Lung microvascular endothelial cell (primary cell): Measurements from ENCODE around the gene REELD1. TPM values are rescaled to one million over a fixed set of nuclear protein-coding genes. Genes with fewer than 3 reads are reported as not detected.
A peak's percentile ranks its signal among the peaks of the same experiment; 100 is the strongest.

ENCODE experiments used
- DNase-seq, 2 donors: peaks; one replicate each; pipeline versions ENCODE4 v3.0.0 to v3.0.0-alpha.2; 2010; ENCODE audit warnings: low read depth in 2 of 2
- total RNA-seq: library from RNA; depleted of rRNA; stranded (reverse); fragments of >200 nt; gene quantifications from 2 replicates; pipeline ENCODE4 v1.2.1, GENCODE V29; 2014

REELD1 gene
- total RNA-seq, 1 donor from 2014 or later: not detected

DNA sequence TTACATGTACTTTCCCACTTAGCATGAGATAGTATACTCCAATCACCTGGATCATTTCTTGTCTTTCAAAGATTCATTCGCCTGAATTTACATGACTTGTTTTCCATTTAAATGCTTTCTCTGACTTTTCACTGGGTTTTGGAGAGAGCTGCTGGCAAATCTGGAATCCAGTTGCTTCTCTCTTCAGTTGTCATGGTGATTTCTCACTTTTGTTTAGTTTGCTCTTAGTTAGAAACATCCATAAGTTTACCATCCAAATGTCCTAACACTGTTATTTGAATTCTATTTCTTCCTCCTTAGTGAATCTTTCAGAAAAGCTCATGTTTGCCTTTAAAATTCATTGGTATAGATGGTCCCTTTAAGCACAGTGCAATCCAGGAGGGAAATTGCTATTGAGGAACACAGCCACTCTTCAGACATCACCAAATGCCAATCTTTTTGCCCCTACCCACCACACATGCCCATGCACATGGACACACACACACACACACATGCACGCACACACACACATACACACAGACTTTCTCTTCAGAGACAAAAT lies 51.7 kb downstream of the REELD1 start:
- DNase-seq: no peak

DNA sequence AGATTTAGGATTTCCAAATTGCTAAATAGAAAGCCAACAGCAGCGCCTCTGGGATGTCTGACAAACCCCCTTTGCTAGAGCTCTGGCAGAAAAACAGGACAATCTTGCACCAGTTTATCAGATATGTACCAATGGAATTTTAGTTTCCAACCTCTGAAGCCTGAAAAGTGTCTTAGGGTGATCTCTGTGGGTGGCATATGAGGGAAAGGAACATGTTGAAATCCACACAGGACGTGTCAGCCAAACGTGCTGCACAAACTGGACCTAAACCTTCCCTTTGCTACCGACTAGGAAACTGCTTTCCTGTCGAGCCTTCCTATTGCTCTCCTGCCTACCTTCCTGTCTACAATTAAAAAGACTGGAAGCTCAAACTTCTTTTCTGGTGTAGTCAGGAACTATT lies 53.5 kb downstream of the REELD1 start:
- peak; percentile 24 to 54 for DNase-seq

DNA sequence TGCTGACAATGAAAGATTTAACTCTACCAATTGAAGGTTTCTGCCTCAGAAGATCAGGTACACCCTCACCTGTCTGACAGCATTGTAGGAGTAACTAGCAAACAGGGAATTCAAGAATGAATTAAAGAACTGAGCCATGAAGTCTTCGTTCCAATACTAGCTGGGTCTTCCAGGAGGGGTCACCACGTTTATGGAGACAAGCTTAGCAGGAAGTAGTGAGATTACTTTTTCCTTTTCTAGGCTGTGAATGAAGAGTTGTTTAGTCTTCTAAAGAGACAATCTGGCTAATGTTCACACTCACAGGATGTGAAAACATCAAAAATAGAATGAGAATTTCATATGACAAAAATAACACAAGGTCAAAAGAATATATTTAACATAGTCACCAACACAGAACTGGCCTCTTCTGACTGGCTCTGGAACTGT lies 54.9 kb downstream of the REELD1 start:
- DNase-seq: no peak

DNA sequence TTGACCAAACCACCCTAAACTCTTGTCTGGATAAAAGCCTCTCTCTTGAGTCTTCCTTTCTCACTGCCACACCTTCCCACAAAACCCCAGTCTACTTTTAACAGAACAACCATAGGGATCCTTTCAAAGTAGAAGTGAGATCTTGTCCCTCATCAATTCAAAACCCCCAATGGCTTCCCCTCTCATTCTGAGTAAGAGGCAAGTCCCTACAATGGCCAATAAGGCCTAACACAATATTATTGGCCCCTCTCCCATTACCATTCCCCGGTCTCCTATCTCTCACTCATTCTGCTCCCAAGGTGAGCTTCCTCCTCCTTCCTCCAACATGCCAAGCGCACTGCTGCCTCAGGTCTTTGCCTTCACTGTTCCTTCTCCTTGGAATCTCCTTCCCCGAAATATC lies 57.1 kb downstream of the REELD1 start:
- no peak for DNase-seq

DNA sequence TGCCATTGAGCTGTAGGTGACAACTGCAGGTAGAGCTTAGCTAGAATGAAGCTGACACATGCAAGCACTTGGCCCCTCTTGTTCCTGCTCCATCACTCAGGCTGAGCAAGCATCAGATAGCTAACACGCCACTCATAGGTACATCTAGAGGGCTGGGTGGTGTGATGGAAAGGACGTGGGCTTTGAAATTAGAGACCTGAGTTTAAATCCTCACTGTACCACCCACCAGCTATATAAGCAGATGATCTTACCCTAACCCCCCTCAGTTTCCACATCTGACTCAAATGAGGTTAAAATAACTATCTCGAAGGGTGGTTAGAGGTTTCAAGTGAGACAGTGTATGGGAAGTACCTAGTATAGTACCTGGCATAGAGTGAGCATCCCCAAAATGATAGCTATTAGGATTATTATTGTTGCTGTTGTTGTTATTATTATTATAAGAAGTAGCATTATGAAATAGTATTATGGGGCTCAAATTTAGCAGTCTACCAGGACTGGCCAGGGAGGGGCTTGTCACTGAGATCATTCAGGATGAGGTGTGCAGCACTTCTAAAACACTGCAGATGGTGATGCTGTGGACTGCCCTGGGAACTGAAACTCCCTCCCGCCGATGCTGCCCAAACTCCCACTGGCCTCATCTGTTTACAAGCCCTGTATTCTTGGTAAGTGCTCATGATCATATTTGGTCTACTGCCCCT lies 59.0 kb downstream of the REELD1 start:
- no peak for DNase-seq

DNA sequence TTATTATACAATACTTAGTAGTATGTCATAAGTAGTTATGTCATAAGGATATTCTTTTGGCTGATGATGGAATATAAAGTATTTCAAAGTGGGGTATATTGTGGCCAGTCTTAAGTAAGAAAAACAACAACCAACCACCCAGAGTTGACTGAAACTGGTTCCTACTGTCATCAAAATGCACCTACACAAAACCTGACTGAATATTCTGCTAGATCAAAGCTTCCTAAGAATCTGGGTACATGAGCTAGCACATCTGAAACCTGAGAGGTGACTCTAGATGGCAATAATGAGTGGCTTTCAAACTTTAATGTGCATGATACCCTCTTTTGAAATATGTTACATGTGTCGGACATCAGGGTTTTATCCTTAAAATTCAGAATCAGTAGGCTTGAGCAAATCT lies 60.4 kb downstream of the REELD1 start:
- DNase-seq: no peak

DNA sequence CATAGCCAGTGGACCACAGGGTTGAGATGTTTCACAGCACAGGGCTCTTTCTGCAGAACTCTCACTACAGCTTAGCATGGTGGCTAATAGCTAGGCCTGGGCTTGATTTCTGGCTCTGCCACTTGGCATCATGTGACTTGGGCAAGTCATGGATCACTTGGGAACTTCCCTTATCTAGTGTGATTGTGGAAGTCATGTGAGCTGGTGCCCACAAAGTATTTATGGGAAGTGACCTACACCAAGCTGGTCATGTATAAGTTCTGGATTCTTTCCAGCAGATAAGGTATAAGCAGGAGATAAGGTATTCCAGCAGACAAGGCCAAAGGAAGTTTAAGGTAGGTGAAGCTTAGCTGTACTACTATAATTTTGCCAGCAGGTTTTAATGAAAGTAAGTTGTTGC lies 61.0 kb downstream of the REELD1 start:
- DNase-seq: no peak

DNA sequence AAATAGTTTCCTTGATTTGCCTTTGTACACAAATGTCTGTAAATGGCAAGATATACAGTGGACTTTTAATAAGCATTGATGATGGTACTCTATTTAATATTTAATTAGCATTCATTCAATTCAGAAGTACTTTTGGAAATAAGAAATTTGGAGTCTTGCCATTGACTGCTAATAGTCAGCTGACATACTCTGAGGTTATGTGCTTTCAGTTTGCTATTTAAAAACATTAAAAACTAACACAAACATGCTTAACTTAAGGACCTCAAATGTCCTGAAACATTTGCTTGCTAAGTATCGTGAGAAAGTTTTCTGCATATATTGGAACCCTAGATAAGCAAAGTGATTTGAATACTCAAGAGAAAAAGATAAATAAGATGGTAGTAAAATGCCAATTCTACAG lies 64.6 kb downstream of the REELD1 start:
- no peak for DNase-seq

Other genes with a start within 250 kb of the REELD1 start
- 18.7 and 19.4 TPM in 2 replicates for gene LSM6, start 38.8 kb upstream of the REELD1 start, total RNA-seq